Measurements from ENCODE around the gene DPPA5. TPM values are rescaled to one million over a fixed set of nuclear protein-coding genes. Genes with fewer than 3 reads are reported as not detected.
A peak's percentile ranks its signal among the peaks of the same experiment; 100 is the strongest.
"Not testable (repeated sequence)": the region's sequence is repeated elsewhere in the genome, so short reads cannot be mapped to it uniquely, and the experiment has no call there.

Gene DPPA5
- total RNA-seq, 1 experiment from 2014 or later, result not detected

GRCh38 chr6:73367761-73368355 lies 13.8 kb upstream of the DPPA5 start:
- in situ Hi-C loops (cut with HindIII; ENCODE audit: low sequenced_read_pairs), result no loop called here

DNA sequence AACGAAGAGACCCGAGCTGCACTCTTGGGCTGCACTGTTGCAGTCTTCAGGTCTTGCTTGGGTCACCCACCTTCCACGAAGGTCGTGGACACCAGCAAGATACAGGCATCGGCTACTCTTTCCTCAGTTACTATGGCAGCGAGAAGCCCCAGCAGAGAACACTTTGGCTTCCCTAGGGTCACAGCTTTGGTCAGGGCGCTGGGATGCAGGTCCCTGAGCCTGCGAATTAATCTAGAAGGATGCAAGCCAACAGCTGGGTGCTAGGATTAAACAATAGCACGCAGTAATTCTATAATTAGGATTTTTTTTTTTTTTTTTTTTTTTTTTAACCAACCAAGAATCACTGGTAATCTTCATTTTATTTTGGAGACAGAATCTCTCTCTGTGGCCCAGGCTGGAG lies 10.5 kb upstream of the DPPA5 start:
- in situ Hi-C loops (cut with HindIII; ENCODE audit: low sequenced_read_pairs), result no loop called here
- DNase-seq (ENCODE audit: low spot score), result no peak

More at GRCh38 chr6:73367761-73368355, 13.8 kb upstream of the DPPA5 start:
- peak; percentile 83 for DNase-seq (ENCODE audit: low spot score)

DNA sequence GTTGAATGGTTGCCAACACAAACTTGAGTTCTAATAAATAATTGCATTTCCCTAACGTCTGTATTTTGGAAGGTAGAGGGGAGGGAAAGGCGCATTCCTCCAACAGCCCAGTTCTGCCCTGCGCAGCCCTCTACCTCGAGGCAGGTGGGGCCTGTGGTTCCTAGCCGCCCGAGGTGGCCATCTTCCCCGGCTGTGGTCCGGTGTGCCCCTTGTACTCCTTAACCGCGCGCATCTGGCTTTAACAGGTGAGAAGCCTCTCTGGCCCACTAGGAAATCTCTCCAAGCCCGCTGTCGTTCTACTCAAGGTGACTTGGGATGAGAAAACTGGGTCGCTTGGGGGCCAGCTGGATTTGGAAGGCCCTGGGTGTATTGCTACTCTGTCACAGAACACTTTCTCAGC lies 10.0 kb upstream of the DPPA5 start:
- no peak for DNase-seq (ENCODE audit: low spot score)
- in situ Hi-C loops (cut with HindIII; ENCODE audit: low sequenced_read_pairs), result no loop called here

DNA sequence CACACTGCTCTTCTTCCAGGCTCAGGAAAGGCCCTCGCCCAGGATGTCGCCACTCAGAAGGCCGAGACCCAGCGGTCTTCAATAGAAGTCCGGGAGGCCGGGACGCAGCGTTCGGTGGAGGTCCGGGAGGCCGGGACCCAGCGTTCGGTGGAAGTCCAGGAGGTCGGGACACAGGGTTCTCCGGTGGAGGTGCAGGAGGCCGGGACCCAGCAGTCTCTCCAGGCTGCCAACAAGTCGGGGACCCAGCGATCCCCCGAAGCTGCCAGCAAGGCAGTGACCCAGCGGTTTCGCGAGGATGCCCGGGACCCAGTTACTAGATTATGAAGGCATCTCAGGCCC lies 9.4 kb upstream of the DPPA5 start:
- no peak for DNase-seq (ENCODE audit: low spot score)
- in situ Hi-C loops (cut with HindIII; ENCODE audit: low sequenced_read_pairs), result no loop called here

- DNase-seq (ENCODE audit: low spot score), result no peak
- in situ Hi-C loops (cut with HindIII; ENCODE audit: low sequenced_read_pairs), result no loop called here
These were observed 8.9 kb upstream of the DPPA5 start for GRCh38 chr6:73362869-73363536.

GRCh38 chr6:73362358-73362757 lies 8.3 kb upstream of the DPPA5 start, which contains the start of gene KHDC3L:
TSS of gene KHDC3L (plus strand) at chr6:73362658. CDS start at chr6:73362730, 72 bp downstream.
- in situ Hi-C loops (cut with HindIII; ENCODE audit: low sequenced_read_pairs), result no loop called here

DNA sequence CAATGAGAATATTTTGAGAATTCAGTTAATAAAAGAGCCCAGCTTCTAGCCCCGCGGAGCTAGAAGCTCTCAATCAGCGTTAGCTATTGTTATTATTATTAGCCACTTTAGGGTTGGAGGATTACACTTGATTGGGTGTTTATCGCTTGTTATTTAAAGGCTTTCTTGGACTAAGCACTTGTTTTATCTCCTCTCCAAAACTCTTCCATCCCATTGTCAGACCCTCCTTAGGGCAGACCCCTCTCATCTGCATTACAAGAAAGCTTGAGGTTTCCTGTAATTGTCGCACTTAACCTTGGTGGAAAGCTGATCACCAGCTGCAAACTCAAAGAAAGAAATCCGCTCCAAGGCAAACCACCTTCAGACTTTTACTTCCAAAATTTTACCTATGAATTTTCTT lies 4.8 kb downstream of the DPPA5 start:
- in situ Hi-C loops (cut with HindIII; ENCODE audit: low sequenced_read_pairs), result no loop called here

More at GRCh38 chr6:73362358-73362757, 8.3 kb upstream of the DPPA5 start, which contains the start of gene KHDC3L:
- DNase-seq (ENCODE audit: low spot score), result no peak

GRCh38 chr6:73348550-73349204 lies 5.4 kb downstream of the DPPA5 start:
- no peak for DNase-seq (ENCODE audit: low spot score)
- in situ Hi-C loops (cut with HindIII; ENCODE audit: low sequenced_read_pairs), result no loop called here

More for the DNA sequence above, 4.8 kb downstream of the DPPA5 start:
- DNase-seq (ENCODE audit: low spot score), result no peak

GRCh38 chr6:73343164-73343563 lies 10.9 kb downstream of the DPPA5 start:
- DNase-seq (ENCODE audit: low spot score), result no peak
- in situ Hi-C loops (cut with HindIII; ENCODE audit: low sequenced_read_pairs), result no loop called here

DNA sequence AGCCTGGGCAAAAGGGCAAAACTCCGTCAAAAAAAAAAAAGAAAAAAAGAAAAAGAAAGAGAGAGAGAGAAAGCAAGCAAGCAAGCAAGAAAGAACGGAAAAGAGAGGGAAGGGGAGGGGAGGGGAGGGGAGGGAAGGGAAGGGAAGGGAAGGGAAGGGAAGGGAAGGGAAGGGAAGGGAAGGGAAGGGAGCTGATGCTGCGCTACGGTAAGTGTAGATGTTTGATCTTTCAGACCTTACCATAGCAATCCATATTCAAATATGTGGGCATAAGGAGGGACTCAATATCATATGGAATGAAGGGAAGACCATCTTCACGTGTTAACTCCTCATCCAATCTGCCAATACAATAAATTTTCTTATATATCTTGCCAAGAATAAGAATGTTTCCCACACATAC lies 11.9 kb downstream of the DPPA5 start:
- in situ Hi-C loops (cut with HindIII; ENCODE audit: low sequenced_read_pairs), result no loop called here
- no peak for DNase-seq (ENCODE audit: low spot score)

DNA sequence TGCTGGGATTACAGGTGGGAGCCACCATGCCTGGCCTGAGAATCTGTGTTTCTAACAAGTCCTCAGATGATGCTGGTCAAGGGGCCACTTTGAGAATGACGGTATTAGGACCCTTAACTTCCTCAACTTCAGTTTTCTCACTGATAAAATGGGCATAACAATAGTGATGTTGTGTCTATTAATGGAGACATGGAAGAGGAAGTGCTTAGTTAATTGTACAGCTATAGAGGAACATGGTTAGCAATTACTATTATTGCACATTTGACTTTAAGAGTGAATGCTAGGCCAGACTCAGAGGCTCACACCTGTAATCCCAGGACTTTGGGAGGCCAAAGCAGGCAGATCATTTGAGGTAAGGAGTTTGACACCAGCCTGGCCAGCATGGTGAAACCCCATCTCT lies 12.7 kb downstream of the DPPA5 start:
- in situ Hi-C loops (cut with HindIII; ENCODE audit: low sequenced_read_pairs), result no loop called here
- no peak for DNase-seq (ENCODE audit: low spot score)

- in situ Hi-C loops (cut with HindIII; ENCODE audit: low sequenced_read_pairs), result no loop called here
- DNase-seq (ENCODE audit: low spot score), result no peak
These were observed 14.0 kb downstream of the DPPA5 start for GRCh38 chr6:73340048-73340447.

- DNase-seq (ENCODE audit: low spot score), result no peak
- in situ Hi-C loops (cut with HindIII; ENCODE audit: low sequenced_read_pairs), result no loop called here
These were observed 14.7 kb downstream of the DPPA5 start for GRCh38 chr6:73339340-73339739.

- in situ Hi-C loops (cut with HindIII; ENCODE audit: low sequenced_read_pairs), result no loop called here
- no peak for DNase-seq (ENCODE audit: low spot score)
These were observed 24.9 kb downstream of the DPPA5 start for GRCh38 chr6:73329201-73329600.

DNA sequence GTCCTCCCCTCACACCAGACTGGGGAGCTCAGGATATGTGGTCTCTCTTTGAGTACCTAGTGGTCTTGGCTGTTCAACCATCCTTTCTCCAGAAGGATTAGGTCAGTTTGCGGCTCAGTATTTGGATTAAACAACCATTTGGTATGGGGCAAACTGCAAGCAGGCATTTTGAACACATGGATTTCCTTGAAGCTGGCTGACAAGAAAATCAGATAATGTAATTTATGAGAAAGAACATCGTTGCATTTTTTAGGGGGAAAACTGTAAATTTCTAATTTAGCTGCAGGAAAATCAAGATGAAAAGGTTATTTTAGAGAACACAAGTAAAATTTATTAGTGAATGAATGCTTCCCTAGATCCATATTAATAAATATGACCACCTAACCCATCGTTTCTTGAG lies 25.3 kb downstream of the DPPA5 start:
- DNase-seq (ENCODE audit: low spot score), result no peak
- in situ Hi-C loops (cut with HindIII; ENCODE audit: low sequenced_read_pairs), result no loop called here

DNA sequence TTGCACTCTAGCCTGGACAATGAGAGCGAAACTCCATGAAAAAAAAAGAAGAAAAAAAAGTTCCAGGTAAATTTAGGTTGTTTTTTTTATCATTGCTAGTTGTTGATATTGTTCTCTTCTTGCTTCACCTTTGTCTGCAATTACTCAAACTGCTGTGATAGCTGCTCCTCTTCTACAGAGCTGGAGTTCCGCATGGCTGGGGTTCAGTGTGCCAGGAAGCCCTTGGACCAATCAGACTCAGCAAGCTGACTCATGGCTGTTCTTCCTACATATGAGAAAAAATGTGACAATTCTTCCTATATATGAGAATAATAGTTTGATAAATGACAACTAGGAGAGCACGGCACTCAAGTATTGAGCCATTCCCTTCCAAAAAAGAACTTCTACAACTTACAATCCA lies 28.4 kb downstream of the DPPA5 start:
- in situ Hi-C loops (cut with HindIII; ENCODE audit: low sequenced_read_pairs), result no loop called here
- no peak for DNase-seq (ENCODE audit: low spot score)

- in situ Hi-C loops (cut with HindIII; ENCODE audit: low sequenced_read_pairs), result no loop called here
- no peak for DNase-seq (ENCODE audit: low spot score)
These were observed 30.8 kb downstream of the DPPA5 start for GRCh38 chr6:73323323-73323722.

DNA sequence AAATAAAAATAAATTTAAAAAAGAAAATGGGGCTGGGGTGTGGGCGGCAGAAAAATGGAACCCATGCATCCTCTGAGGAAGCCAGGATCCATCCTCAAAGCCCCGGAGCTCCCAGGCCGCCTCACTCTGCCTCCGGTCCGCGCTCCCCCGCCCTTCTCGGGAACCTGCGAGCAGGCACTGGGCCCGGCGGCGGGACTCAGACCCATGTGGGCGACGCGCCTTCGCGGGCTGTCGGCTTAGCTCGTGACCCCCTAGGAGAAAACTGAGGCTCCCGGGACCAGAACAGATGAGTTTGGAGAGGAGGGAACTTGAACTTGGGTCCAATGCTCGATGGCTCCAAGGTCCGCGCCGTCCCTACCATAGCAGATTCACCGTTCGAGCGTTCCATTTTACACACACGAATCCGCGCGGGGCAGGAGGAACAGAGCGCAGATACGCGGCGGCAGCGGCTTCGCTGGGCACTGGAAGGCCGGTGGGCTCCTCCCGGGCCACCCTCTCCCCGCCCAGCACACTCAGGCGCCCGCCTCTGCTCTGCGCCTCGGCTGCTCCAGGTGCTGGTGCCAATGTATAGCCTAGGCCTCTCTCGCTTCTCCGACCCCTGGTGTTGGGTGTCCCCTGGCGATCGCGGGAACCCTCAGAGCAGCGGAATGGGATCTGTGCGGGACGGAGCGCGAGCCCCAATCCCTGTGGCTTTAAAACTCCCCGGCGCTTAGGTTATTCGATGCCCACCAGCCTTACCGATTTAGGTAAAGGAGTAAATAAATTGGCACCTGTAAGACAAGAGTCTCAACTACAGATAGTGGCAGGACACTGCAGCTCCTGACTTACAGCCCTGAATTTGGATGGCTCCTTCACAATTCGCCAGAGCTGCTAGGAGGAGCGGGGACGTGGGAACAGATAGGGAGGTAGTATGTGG lies 39.2 kb downstream of the DPPA5 start:
- no peak for DNase-seq (ENCODE audit: low spot score)
- in situ Hi-C loops (cut with HindIII; ENCODE audit: low sequenced_read_pairs), result no loop called here

GRCh38 chr6:73310503-73310845 lies 43.6 kb downstream of the DPPA5 start:
- in situ Hi-C loops (cut with HindIII; ENCODE audit: low sequenced_read_pairs); DNase-seq (ENCODE audit: low spot score): not testable (repeated sequence)

All from G401 (cell line).